Naive B cell (primary cell): ENCODE results near the gene CD38. TPM values are rescaled to one million over a fixed set of nuclear protein-coding genes. Genes with fewer than 3 reads are reported as not detected.
A peak's percentile ranks its signal among the peaks of the same experiment; 100 is the strongest.
"Not testable (repeated sequence)": the region's sequence is repeated elsewhere in the genome, so short reads cannot be mapped to it uniquely, and the experiment has no call there.

Experiments used
- ATAC-seq, 2 donors: fragments of 150-1000 bp; cut with Tn5 transposase; 2 replicates each; pipeline ENCODE4 v1.10.0; 2021; ENCODE audit warnings: low read depth in 2 of 2, mild to moderate bottlenecking in 2 of 2, moderate library complexity in 2 of 2
- DNase-seq: peaks from one replicate; pipeline ENCODE4 v3.0.0; 2022
- H3K27ac Mint-ChIP-seq, 6 donors: one replicate each; pipeline ENCODE4 v1.8.0; 2020 to 2022; ENCODE audit warnings: mild to moderate bottlenecking in 6 of 6, mixed read lengths in 6 of 6, moderate library complexity in 5 of 6, inconsistent platforms in 2 of 6
- H3K27me3 Mint-ChIP-seq, 3 donors: one replicate each; pipeline ENCODE4 v1.8.0; 2021 to 2022; ENCODE audit warnings: mixed read lengths in 3 of 3, mild to moderate bottlenecking in 1 of 3
- H3K36me3 Mint-ChIP-seq, 2 donors: one replicate each; pipeline ENCODE4 v1.8.0; 2020 to 2022; ENCODE audit warnings: mixed read lengths in 2 of 2, inconsistent platforms in 1 of 2, mild to moderate bottlenecking in 1 of 2
- H3K4me1 Mint-ChIP-seq, 3 donors: one replicate each; pipeline ENCODE4 v1.8.0; 2020 to 2022; ENCODE audit warnings: mixed read lengths in 3 of 3, inconsistent platforms in 1 of 3, mild to moderate bottlenecking in 1 of 3, moderate library complexity in 1 of 3
- H3K4me3 Mint-ChIP-seq, 8 donors: one replicate each; pipeline ENCODE4 v1.8.0; 2020 to 2022; ENCODE audit warnings: mild to moderate bottlenecking in 8 of 8, mixed read lengths in 8 of 8, moderate library complexity in 8 of 8, inconsistent platforms in 2 of 8
- H3K9me3 Mint-ChIP-seq, 7 donors: one replicate each; pipeline ENCODE4 v1.8.0; 2020 to 2022; ENCODE audit warnings: mixed read lengths in 7 of 7, mild to moderate bottlenecking in 5 of 7, inconsistent platforms in 2 of 7, moderate library complexity in 1 of 7
- polyA plus RNA-seq, 6 donors: library from polyadenylated mRNA; unstranded; fragments of 300-500 nt; fragmentation: Illumina TruSeq; gene quantifications; one replicate each; pipeline ENCODE4 v1.2.3, GENCODE V29; 2021; ENCODE audit warnings: low read depth in 6 of 6

Gene CD38
- polyA plus RNA-seq: 10 to 100 TPM; 12.8 to 33.8 (median 24.7) TPM

DNA sequence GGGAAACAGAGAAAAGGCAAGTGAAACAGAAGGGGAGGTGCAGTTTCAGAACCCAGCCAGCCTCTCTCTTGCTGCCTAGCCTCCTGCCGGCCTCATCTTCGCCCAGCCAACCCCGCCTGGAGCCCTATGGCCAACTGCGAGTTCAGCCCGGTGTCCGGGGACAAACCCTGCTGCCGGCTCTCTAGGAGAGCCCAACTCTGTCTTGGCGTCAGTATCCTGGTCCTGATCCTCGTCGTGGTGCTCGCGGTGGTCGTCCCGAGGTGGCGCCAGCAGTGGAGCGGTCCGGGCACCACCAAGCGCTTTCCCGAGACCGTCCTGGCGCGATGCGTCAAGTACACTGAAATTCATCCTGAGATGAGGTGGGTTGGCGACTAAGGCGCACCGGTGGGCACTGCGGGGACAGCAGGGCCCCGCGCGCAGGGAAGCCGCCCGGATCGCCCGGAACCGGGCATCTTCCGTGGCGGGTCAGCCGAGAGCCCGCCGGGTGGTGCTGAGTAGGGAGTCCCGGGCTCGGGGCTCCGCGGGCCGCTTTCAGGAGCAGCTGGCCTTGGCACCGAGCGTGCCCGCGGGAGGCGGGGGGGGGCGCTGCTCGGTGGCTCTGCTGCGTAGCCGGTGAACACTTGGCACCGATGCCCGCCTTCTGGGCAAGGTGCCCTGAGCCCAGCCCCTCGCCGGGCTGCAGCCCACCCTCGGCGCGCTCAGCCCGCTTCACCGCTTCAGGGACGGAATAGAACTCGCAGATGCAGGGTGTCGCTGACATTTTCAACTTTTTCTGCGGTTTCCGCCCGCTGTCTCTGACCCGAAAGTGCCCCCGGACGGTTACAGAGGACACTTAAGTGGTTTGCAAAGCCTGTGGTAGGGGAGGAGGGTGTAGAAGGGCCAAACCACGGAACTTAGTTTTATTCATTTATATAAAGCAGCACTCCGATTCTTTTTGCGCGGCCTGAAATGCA, at the start of gene CD38:
Gene CD38 (plus strand): TSS at position 40 of the 953 bp plus-strand sequence. CDS start 87 bp downstream, at position 127.
- H3K4me1 Mint-ChIP-seq: peaks cover 42 to 63% (median 55%) of the 10 kb centered on the region in 3 donors
- no peaks in the 10 kb centered on the region for H3K27me3 Mint-ChIP-seq
- H3K36me3 Mint-ChIP-seq: peaks cover 0 to 8% of the 10 kb centered on the region in 2 donors
- peak; percentile 58 for DNase-seq
- H3K27ac Mint-ChIP-seq: peak within 1 kb of the TSS; percentile 53 to 91 (median 65)
- H3K9me3 Mint-ChIP-seq: no peaks in the 10 kb centered on the region
- peak within 1 kb of the TSS; percentile 84 to 98 (median 96) for H3K4me3 Mint-ChIP-seq
- ATAC-seq: peak; percentile 65 to 72

DNA sequence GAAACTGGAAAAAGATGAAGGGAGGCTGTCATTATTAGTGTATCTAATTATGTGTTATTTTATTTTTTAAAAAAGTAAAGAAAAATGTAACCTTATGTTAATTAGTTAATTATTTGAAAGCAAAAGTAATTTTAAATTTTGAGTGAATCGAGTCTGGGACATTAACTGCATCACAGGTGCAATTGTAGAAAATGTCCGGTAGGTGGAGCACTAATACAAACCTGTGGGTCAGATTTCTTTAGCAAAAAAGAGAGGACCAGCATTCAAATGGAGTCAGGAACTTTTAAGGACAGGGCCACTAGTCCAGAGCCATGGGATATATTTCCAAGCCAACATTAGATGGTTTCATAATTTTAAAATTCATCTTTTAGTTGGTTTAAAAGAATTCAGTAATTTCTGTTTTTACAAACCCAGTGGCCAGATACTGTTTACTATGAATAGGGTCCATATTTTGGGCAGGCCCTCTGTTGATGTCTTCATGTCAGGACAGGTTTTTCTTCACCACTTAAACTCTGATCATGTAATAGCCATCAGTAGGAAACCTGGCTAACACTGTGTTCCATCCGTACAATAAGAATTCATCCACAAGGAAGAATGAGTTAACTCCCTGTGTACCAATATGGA, 48.1 kb upstream of the CD38 start:
- ATAC-seq: peak in 1 of 2 donors; percentile 53

DNA sequence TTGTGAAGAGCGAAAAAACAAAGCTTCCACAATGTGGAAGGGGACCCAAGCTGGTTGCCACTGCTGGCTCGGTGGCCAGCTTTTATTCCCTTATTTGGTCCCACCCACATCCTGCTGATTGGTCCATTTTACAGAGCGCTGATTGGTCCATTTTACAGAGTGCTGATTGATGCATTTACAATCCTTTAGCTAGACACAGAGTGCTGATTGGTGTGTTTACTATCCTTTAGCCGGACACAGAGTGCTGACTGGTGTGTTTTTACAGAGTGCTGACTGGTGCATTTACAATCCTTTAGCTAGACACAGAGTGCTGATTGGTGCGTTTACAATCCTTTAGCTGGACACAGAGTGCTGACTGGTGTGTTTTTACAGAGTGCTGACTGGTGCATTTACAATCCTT, 45.1 kb upstream of the CD38 start:
- ATAC-seq, H3K27ac Mint-ChIP-seq, H3K9me3 Mint-ChIP-seq, DNase-seq, H3K4me3 Mint-ChIP-seq, H3K36me3 Mint-ChIP-seq, H3K27me3 Mint-ChIP-seq: not testable (repeated sequence)
- peaks cover 0 to 12% (median 0%) of the 10 kb centered on the region in 3 donors for H3K4me1 Mint-ChIP-seq

More for the DNA sequence above, 48.1 kb upstream of the CD38 start:
- Mint-ChIP-seq H3K4me1 (peaks cover 0 to 4% (median 0%) of the 10 kb centered on the region in 3 donors), H3K36me3 (no peaks in the 10 kb centered on the region), H3K27me3 (no peaks in the 10 kb centered on the region), H3K9me3 (peaks cover 0 to 2% (median 0%) of the 10 kb centered on the region in 7 donors), H3K27ac (no peak overlapping the region), H3K4me3 (no peak overlapping the region)
- DNase-seq: peak; percentile 41

DNA sequence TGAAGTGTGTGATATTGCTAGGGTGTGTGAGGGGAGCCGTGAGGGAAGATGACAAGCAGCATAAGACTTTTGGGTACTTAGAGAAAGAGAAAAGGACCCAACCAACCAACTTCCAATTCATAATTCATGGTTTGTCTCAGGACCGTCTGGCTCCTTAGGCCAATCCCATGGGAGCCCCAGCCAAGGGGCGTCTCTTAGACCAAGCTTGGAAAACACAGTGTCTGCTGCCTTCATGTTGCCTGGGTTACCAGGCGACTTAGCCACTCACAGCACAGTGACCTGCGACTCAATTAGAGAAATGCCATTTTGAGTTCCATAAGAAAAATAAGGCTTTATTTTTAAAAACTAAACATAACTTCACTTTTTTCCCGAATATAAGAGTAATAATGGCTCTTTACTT, 42.6 kb upstream of the CD38 start:
- ATAC-seq (no peak), DNase-seq (no peak)
- no peak overlapping the region for H3K27ac Mint-ChIP-seq
- H3K36me3 Mint-ChIP-seq: no peaks in the 10 kb centered on the region
- H3K4me1 Mint-ChIP-seq: peaks cover 0 to 14% (median 0%) of the 10 kb centered on the region in 3 donors
- no peak overlapping the region for H3K4me3 Mint-ChIP-seq
- H3K9me3 Mint-ChIP-seq: peaks cover 0 to 4% (median 0%) of the 10 kb centered on the region in 7 donors
- no peaks in the 10 kb centered on the region for H3K27me3 Mint-ChIP-seq

DNA sequence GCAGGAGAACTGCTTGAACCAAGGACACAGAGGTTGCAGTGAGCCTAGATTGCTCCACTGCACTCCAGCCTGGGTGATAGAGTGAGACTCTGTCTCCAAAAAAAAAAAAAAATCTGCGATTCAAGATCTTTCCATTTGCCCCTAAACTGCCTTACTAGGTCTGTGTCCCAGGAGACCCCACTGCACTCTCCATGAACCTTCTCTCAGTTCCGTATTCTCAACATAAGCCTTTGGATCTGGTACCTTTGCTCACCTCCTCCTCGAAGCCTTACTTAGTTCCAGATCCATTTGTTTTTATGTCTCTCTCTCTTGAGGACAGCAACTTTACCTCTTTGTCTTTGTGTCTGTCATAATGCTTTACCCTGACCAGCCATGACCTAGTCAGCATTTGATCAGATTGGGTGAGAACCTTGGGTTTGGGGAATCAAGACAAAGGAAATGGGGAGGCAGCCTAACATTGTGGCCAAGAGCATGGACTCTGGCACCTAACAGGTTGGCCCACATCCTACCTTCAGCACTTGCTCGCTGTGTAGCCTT, 41.5 kb upstream of the CD38 start:
- ATAC-seq (peak in 1 of 2 donors; percentile 92), DNase-seq (no peak)
- peaks cover 0 to 14% (median 0%) of the 10 kb centered on the region in 3 donors for H3K4me1 Mint-ChIP-seq
- H3K9me3 Mint-ChIP-seq: peaks cover 4 to 8% (median 6%) of the 10 kb centered on the region in 7 donors
- no peak overlapping the region for H3K27ac Mint-ChIP-seq
- no peaks in the 10 kb centered on the region for H3K27me3 Mint-ChIP-seq
- H3K4me3 Mint-ChIP-seq: no peak overlapping the region
- no peaks in the 10 kb centered on the region for H3K36me3 Mint-ChIP-seq

DNA sequence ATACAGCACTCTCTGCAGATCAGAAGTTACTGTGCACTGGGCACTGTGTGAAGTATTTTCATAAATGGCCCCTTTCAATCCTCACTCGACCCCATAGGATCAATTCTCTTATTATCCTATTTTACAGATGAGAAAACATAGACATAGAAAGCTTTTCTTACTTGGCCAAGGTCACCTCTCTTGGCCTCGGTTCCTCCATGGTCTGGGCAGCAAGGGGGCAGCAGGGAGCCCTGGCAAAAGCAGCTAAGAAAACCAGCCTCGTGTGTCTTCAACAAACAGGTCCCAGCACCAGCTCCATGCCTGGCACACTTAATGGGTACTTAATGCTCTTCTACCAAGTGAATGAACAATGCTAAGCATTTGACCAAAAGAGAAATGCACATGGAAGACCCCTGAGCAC, 40.9 kb upstream of the CD38 start:
- Mint-ChIP-seq H3K9me3 (peaks cover 4 to 15% (median 11%) of the 10 kb centered on the region in 7 donors), H3K4me3 (no peak overlapping the region), H3K4me1 (peaks cover 0 to 14% (median 0%) of the 10 kb centered on the region in 3 donors), H3K27me3 (no peaks in the 10 kb centered on the region), H3K27ac (no peak overlapping the region), H3K36me3 (peaks cover 0 to 4% of the 10 kb centered on the region in 2 donors)
- DNase-seq (no peak), ATAC-seq (no peak)

DNA sequence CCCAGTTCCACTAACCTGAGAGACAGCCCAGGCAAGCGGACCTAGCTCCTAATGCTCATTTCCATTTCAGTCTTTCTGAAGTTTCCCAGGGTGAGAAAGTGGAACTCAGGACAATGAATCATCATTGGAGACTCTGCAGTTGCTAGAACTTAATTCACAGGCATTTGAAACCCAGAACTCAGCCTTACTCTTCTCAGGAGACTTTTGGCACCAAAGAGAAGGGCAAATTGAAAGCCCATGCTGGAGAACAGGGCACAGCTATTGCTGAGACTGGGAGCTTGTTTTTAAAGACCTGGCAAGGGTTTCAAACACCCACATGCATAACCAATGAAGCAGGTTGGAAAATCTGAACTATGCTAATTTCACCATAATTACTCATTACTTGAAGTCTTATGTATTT, 39.3 kb upstream of the CD38 start:
- ATAC-seq (no peak), DNase-seq (no peak)
- H3K4me3 Mint-ChIP-seq: no peak overlapping the region
- no peaks in the 10 kb centered on the region for H3K27me3 Mint-ChIP-seq
- H3K4me1 Mint-ChIP-seq: peaks cover 0 to 12% (median 0%) of the 10 kb centered on the region in 3 donors
- H3K36me3 Mint-ChIP-seq: peaks cover 0 to 14% of the 10 kb centered on the region in 2 donors
- peaks cover 4 to 28% (median 19%) of the 10 kb centered on the region in 7 donors for H3K9me3 Mint-ChIP-seq
- no peak overlapping the region for H3K27ac Mint-ChIP-seq

DNA sequence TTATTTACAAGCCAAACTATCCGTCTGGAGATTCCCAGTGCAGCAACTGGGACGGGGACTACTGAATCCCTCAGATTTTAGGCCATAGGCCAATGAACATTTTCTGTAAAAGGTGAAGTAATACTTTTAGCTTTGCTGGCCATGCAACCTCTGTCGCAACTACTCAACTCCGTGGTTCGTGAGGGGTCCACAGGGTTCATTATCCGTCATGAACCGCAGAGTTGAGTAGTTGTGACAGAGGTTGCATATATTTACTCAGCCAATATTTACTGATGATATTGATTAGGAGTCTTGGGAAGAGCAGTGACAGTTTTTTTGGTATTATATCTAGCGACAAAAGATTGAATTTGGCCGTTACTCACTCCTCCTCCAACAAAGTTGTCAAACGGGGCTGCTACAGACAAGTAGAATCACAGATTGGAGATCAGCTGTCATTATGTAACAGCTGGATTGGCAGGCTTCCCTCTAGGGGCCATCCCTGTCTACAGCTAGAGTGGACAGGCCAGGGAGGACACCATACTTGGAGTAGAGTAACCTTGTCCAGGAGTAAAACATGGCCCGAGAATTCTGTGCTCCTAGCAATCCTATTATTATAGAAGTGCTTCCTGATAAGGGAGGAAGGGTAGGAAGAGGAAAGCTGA, 37.2 kb upstream of the CD38 start:
- DNase-seq (no peak), ATAC-seq (no peak)
- no peak overlapping the region for H3K4me3 Mint-ChIP-seq
- no peaks in the 10 kb centered on the region for H3K27me3 Mint-ChIP-seq
- peaks cover 4 to 38% (median 23%) of the 10 kb centered on the region in 7 donors for H3K9me3 Mint-ChIP-seq
- peaks cover 1 to 14% of the 10 kb centered on the region in 2 donors for H3K36me3 Mint-ChIP-seq
- no peak overlapping the region for H3K27ac Mint-ChIP-seq
- H3K4me1 Mint-ChIP-seq: peaks cover 0 to 10% (median 0%) of the 10 kb centered on the region in 3 donors

DNA sequence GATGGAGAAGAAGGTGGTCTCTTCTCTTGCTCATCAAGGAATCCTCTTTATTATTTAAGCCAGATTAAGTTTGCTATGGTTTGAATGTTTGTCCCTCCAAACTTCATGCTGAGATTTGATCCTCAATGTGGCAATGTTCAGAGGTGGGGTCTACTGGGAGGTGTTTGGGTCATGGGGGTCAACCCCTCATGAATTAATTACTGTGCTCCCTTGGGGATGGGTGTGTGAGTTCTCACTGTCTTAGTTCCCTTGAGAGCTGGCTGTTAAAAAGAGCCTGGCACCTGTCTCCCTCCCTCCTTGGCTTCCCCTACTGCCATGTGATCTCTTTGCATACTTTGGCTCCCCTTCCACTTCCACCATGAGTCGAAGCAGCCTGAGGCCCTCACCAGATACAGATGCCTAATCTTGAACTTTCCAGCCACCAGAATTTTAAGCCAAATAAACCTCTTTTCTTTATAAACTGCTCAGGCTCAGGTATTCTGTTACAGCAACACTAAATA, 36.0 kb upstream of the CD38 start:
- ATAC-seq (no peak), DNase-seq (no peak)
- H3K27ac Mint-ChIP-seq: peak overlapping the region in 1 of 6 donors; percentile 6
- H3K27me3 Mint-ChIP-seq: no peaks in the 10 kb centered on the region
- no peak overlapping the region for H3K4me3 Mint-ChIP-seq
- H3K36me3 Mint-ChIP-seq: peaks cover 6 to 21% of the 10 kb centered on the region in 2 donors
- peaks cover 9 to 45% (median 23%) of the 10 kb centered on the region in 7 donors for H3K9me3 Mint-ChIP-seq
- peaks cover 0 to 4% (median 0%) of the 10 kb centered on the region in 3 donors for H3K4me1 Mint-ChIP-seq

DNA sequence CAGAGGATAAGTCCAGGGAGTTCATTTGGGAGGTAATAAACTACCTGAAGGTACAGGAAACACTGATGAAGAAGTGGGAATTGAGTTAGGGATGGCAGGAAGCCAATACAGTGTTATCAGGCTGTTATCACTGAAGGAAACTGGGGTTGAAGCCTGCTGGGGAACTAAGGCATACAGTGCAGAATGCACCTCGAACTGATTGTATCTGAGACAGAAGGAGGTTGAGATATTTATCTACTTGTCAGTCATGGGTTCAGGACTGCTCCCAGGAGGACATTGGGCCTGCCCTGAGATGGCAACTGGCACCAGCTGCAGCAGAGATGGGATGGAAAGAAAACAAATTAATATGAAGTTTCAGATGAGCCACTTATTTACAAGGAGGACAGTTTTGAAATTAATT, 35.5 kb upstream of the CD38 start:
- H3K4me1 Mint-ChIP-seq: peaks cover 0 to 4% (median 0%) of the 10 kb centered on the region in 3 donors
- ATAC-seq (no peak), DNase-seq (no peak)
- no peak overlapping the region for H3K27ac Mint-ChIP-seq
- H3K36me3 Mint-ChIP-seq: peaks cover 6 to 21% of the 10 kb centered on the region in 2 donors
- no peaks in the 10 kb centered on the region for H3K27me3 Mint-ChIP-seq
- H3K4me3 Mint-ChIP-seq: no peak overlapping the region
- H3K9me3 Mint-ChIP-seq: peaks cover 9 to 45% (median 23%) of the 10 kb centered on the region in 7 donors

DNA sequence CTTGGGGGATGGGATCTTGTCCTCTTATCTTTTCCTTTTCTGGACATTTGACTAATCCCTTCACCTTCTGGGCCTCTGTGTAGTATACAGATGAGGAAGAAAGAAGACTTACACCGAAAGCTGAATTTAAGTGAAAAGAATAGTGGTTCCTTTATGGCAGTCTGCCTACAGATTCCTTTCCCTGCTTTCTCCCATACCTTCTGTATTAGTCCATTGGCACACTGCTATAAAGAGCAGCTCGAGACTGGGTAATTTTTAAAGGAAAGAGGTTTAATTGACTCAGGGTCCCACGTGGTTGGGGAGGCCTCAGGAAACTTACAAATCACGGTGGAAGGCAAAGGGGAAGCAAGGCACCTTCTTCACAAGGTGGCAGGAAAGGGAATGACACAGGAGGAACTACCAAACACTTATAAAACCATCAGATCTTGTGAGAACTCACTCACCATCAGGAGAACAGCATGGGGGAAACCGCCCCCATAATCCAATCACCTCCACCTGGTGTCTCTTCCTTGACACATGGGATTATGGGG, 34.0 kb upstream of the CD38 start:
- Mint-ChIP-seq H3K27me3 (no peaks in the 10 kb centered on the region), H3K27ac (peak overlapping the region in 1 of 6 donors; percentile 39), H3K4me1 (no peaks in the 10 kb centered on the region), H3K36me3 (peaks cover 6 to 21% of the 10 kb centered on the region in 2 donors), H3K4me3 (no peak overlapping the region), H3K9me3 (peaks cover 9 to 45% (median 23%) of the 10 kb centered on the region in 7 donors)
- ATAC-seq: no peak
- DNase-seq: no peak

DNA sequence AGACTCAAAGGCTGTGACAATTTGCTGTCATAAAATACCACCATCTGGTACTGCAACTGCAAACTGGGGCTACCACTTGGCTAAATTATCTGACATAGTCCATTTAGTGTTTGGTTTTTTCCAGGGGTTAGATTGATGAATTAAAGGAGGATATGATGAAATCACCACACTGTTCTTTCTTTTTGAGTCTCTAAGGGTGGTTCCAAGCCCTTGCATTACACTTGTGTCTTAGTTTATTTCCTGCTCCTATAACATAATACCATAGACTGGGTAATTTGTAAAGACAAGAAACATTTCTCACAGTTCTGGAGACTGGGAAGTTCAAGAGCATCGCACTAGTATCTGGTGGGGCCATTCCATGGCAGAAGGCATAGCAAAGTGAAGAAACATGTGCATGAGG, 32.0 kb upstream of the CD38 start:
- no peaks in the 10 kb centered on the region for H3K27me3 Mint-ChIP-seq
- ATAC-seq (no peak), DNase-seq (no peak)
- H3K4me1 Mint-ChIP-seq: no peaks in the 10 kb centered on the region
- H3K9me3 Mint-ChIP-seq: peaks cover 9 to 42% (median 20%) of the 10 kb centered on the region in 7 donors
- H3K27ac Mint-ChIP-seq: no peak overlapping the region
- peaks cover 6 to 27% of the 10 kb centered on the region in 2 donors for H3K36me3 Mint-ChIP-seq
- no peak overlapping the region for H3K4me3 Mint-ChIP-seq
